Measurements from ENCODE around the gene MAPKAPK3. TPM values are rescaled to one million over a fixed set of nuclear protein-coding genes. Genes with fewer than 3 reads are reported as not detected.
A peak's percentile ranks its signal among the peaks of the same experiment; 100 is the strongest.

Gene MAPKAPK3
- total RNA-seq, 1 donor from 2014 or later: 27.4 TPM

DNA sequence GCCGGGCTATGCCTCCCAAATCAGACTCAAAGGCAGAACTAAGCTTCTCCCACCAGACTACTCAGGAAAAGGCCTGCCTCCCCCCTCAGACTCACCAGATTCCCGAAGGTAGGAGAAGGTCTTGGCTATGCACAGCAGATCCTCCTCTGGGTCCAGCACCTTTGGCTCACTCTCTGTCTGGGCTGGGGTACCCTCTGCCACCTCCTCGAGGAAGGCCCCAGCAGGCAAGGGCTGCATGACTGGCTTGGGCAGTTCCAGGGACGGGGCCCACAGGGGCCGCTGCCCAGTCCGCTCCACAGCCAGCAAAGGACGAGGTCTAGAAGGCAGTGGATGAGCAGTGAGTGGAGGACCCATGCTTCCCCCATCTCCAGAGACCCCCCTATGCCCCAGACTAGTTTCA lies 8.7 kb upstream of the MAPKAPK3 start:
- DNase-seq (ENCODE audit: low spot score): no peak

DNA sequence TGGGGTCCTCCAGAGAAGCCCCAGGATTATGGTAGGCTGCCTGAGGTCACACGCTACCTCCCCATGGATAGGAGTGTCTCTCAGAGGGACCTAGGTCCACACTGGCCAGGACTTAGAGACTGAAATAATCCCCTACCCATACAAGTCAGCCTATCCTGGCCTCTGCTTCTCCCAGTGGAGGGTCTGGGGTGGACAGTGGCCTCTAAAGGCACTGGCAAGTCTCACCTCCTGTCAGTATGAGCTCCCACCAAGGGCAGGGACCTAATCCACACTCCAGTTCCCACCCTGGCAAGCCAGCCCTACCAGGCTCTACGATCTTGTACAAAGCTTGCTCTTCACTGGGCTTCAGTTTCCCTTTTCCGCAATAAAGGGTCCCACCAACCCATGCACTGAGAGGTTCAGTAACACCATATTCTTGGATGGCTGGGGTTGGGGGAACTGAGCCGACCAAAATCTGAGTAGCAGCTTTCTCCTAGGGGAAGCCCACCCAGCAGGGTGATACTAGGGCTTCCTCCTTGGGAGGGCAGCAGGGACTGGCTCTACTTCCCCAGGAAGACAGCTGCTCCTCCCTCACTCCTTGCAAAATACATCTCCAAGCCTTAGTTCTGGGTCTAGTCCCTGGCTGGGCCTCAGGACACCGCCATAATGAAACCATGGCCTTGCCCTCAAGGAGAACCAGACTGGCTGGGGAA lies 7.7 kb upstream of the MAPKAPK3 start:
- no peak for DNase-seq (ENCODE audit: low spot score)

DNA sequence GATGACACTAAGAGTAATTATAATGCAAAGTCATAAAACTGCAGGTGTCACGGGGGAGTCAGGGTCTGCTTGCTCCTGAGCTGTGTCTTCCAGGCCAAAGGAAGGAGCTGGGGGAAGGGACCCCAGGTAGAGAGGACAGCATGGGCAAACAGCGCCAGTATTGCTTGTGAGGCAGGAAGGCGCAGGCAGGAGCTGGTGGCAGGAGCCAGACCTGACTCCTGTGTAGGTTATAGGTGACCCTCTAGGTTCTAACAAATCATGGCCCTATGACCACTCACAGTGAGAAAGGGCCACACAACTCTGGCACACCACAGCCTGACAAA lies 7.2 kb upstream of the MAPKAPK3 start:
- no peak for DNase-seq (ENCODE audit: low spot score)

DNA sequence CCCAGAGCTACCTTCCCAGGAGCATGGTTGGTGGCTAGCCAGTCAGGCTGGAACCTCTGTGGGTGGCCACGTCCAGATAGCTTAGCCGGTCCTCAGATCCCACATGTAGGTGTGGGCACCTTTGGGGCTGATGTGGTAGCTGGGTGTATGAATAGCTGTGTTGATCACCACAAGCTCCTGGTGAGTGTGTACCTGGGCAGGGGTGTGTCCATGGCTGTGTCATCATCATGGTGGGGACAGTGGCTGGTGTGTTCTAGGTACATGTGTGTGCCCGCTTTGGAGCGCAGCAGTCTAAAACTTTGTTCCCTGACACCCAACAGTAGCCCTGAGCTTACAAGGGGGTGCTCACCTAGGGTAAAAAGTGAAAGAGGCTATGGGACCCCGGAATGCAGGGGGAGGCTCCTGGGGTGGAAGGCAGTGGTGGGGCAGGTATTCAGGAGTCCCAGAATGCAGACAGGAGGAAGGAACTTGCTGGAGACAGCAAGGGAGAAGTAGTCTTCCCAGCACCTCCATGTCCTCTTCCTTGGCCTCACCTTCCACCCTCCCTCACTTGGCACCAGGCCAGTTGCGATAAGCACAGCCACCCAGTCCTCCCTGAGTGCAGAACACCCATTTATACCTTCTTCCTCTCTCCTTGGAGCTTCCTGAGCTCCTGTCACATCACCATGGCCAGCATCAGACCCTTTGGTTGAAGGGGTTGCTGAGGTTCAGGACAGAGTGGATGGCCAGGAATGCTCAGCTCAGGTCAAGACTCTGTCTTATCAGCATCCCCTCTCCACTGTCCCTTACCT lies 6.6 kb upstream of the MAPKAPK3 start:
- DNase-seq (ENCODE audit: low spot score): no peak

DNA sequence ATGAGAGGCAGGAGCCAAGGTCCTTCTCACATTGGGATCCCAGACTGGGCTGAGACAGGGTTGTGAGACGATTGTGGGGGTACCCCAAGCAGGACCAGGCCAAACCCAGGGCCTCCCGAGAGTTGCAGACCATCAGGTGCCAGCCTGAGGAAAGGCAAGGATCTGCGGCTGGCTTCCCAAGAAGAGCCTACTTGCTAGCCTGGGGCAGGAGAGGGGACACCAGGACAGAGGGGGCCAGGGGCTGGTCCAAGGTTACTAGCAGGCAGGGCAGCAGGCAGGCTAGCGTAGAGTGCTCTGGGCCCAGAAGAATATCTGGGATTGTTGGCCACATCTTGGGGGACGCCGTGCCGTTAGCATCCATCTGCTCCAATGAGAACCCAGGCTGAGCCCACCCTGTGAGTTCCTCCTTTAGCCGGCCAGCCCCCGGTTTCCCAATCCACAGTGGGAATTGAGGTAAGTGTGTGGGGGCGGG lies 5.9 kb upstream of the MAPKAPK3 start:
- DNase-seq (ENCODE audit: low spot score): no peak

DNA sequence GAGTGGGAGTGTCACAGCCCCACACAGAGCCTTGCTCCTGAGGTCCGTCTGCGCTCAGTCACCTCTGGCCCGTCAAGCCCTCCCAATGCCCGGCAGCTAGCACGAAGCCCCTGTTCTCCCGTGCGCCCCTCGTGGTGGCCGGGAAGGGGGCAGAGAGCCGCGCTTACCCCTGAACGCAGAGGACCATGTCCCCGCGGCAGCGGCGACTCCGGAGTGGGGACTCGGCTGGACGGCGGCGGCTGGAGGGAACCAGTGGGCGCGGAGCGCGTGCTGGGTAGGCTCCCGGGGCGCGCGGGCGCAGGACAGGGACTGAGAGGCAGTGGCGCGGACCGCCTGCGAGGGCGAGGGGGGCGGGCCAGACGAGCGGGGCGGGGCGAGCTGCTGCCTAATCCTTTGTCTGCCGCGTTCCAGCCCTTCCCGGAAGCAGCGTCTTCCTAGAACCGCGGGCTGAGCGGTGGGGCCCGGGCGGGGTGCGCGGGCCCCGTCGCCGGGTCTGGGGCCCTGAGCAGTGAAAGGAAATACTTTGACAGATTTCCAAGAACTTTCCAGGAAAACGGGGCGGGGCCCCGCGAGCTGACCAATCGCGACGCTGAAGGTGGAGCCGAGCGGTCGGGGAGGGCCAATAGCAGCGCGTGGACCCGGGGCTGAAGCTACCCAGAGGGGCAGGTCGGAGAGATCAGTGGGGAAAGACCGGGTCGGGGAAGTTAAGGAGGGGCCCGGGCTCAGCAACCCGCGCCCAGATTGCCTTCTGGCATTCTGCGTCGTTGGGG lies 5.3 kb upstream of the MAPKAPK3 start, which contains the start of gene CISH:
Gene CISH, minus strand, starts transcription at position 311 of the 770 bp plus-strand sequence. Its CDS starts 124 bp downstream, at position 187.
- peak; percentile 94 for DNase-seq (ENCODE audit: low spot score)

DNA sequence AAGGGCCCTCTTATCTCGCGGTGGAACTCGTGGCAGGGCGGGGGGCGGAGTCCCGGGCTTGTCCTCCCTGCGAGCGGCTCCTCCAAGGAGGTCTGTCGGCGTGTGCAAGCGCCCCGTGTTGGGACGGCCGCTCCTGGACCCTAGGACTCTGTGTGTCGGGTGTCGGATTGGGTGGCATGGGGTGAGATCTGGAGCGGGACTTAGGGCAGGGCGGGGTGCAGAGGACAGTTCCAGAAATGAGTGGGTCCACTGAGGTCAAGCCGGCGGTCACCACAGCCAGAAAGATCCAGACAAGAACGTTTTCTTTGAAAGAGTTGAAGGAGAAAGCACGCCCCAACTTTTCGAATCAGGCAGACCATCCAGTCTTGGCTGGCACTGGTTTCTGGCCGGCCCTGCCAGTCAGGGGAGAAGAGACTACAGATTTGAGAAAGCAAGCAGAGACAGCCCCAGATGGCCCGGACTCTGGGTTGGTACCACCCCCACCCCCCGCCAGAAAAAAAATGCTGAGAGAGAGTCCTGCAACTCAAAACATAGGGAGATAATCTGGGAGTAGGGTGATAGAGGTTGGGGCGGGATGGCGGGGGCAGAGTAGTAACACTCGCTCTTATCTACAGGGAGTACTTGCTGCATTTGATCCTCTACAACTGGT lies 4.6 kb upstream of the MAPKAPK3 start:
- DNase-seq (ENCODE audit: low spot score): no peak

DNA sequence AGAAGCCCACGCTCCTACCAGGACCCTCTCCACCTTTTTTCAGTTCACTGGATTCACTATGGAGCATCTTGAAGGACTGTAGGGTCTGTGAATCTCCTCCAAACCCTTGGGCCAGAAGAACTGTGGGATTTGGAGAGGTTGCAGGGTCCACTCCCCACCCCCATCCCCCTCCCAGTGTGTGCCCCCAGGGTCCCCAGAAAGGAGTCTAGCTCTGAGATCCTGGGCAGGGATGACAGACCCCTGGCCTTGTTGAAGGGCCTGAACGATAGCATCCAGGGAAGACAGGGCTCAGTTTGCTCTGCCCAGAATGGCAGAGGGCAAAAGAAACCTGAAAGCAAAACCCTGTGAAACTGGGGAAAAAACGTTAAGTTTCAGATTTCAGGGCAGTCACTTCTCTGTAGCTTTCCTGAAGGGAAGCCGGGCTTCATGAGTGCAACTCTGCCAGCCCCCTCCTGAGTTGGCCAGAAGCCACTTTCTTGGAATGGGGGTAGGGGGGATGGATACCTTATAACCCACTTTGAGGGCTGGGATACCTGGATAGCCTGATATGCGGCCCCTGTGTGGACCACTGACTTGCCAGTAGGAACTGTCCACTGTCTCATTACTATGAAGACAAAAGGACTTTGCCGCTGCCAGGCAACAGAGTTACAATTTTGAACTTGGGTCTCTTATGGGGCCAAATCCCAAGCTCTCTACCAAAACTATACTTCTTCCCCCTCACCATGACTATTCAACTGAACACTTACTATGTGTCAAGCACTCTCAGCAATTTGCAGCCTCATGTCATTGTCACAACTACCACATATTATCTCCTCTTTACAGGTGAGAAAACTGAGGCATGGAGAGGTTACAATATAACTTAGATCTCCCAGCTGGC lies 3.7 kb upstream of the MAPKAPK3 start:
- DNase-seq (ENCODE audit: low spot score): no peak

DNA sequence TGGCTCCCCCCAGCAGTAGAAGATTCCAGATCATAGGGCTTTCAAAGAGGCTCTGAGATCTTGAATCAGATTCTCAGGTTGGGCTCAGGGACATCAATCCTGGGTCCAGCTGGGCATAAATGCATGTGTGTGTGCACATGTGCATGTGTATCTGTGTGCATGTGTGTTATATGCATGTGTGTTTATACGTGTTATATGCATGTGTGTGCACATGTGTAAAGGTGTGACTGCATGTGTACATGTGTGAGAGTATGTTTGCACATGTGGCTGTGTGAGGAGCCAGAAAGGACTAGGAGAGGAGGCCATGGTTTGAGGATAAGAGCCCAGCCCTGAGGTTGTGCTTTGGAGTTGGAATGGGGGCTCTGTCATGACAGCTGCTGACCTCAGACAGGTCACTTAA lies 1.8 kb upstream of the MAPKAPK3 start:
- no peak for DNase-seq (ENCODE audit: low spot score)

DNA sequence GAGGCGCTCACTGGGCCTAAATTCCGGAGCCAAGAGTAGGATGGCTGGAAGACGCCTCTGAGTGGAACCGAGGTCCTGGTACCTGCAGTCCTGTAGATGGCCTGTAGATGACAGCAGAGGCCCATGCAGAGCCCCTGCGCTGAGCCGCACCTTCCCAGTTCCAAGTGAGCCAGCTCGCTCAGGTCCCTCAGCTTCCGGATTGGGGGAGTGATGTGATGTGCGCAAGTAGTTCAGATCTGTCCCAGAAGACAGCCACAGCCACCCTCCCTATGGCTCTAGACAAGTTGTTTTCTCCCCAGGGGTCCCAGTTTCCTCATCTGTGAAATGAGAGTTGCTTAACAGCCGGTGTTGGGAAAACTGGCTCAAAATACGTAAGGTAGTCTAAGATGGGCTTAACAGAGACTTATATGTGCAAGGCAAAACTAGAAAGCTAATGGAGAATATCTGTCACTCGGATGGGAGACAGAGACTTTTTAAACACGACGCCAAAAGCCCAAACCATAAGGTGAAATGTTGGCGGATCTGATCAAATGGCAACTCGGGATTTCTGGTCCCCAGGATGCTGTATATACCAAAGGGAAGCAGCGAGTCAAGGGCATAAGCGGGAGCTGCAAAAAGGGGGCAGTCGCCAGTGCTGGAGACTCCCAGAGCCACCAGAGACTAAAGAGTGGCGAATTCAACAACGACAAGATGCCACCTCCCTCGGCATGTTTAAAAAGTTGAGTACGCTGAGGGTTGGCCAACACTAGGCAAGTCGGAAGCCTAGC lies 765 bp upstream of the MAPKAPK3 start:
- peak; percentile 82 for DNase-seq (ENCODE audit: low spot score)

DNA sequence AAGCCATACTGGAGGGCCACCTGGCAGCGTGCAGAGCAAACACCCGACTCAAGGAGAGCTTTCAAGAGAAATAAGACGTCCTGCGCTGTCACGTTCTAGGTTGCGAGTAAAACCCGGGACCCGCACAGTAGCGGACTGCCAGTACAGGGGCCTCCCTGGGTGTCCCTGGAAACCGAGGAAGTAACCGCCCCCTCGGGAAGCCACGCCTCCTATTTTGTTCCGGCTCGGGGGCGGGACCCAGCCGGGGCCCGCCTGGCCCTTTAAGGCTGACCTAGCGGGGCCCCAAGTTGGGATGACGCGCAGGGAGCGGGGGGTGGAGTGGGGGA lies 218 bp upstream of the MAPKAPK3 start:
- peak; percentile 94 for DNase-seq (ENCODE audit: low spot score)

DNA sequence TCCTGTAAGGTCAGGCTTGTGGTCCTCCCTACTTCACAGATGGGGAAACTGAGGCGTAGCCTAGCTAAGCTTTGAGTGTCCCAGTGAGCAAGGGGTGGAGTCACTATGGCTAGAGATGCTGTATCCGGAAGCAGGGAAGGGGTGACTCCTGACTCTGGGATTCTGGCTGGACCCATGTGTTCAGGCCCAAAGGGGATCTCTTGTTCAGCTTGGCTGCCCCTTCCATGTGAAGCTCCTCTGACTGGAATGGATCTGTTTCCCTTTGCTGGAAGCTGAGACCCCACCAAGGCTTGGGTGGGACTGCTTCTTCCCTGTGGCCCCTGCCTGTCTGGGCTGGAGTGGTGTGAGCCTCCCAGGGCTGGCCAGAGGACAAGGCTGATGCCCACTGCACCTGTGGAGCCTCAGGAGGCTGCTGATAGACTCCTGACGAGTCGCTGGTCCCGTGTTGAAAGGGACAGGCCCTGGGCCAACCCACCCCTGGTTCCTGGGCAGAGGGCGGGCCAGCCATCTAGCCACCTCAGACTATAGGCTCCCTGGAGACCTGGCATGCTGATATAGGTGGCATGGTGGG lies 1.0 kb downstream of the MAPKAPK3 start:
- no peak for DNase-seq (ENCODE audit: low spot score)

DNA sequence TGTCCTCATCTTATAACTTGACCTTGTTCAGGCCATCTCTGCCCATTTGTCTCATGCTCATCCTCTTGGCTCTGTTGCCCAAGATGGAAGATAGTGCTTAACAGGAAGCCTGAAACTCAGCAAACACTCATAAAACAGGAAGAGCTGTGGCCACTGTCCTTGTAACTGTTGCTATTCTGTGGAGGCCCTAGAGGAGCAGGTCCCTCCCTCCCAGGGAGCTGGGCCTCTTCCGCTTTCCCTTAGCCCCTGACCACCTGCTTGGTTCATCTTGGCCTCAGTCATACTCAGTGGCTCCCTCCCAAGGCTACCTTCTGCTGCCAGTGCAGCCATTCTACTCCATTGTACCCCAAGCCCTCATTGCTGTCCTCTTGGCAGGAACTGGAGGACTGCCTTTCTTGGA lies 3.5 kb downstream of the MAPKAPK3 start:
- no peak for DNase-seq (ENCODE audit: low spot score)

DNA sequence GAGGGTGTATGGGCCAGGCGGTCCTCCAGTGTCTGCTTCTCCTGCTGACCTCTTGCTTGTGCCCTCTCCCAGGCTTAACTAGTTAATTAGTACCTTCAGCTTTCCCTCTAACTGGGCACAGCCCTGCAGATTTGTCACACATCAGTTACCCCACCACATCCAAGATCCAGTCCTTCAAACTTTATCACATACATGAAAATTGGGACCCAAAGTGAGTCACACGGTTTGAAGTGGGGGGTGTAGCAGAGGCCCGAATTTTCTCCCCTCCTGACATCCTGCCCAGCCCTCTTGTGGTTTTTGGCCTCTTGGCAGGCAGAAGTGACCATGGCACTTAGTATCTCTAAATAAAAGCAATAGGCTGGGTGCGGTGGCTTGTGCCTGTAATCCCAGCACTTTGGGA lies 3.9 kb downstream of the MAPKAPK3 start:
- no peak for DNase-seq (ENCODE audit: low spot score)

DNA sequence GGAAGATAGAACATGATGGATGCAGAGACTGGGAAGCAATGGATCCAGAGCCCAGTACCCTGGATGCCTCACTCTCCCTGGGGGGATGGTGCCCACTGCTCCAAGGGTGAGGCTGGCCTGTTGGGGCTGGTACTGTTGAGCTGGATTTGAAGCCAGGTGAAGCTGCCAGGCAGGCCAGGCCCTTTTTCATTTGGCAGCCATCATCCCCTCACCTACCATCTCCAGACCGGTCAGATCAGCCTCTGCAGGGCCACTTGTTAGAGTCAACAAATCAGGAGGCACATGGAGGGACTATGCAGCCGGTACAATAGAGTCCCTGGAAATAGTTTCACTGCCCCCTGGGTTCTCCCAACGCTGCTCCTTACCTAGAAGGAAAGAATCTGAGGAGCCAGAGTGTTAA lies 5.9 kb downstream of the MAPKAPK3 start:
- DNase-seq (ENCODE audit: low spot score): no peak

DNA sequence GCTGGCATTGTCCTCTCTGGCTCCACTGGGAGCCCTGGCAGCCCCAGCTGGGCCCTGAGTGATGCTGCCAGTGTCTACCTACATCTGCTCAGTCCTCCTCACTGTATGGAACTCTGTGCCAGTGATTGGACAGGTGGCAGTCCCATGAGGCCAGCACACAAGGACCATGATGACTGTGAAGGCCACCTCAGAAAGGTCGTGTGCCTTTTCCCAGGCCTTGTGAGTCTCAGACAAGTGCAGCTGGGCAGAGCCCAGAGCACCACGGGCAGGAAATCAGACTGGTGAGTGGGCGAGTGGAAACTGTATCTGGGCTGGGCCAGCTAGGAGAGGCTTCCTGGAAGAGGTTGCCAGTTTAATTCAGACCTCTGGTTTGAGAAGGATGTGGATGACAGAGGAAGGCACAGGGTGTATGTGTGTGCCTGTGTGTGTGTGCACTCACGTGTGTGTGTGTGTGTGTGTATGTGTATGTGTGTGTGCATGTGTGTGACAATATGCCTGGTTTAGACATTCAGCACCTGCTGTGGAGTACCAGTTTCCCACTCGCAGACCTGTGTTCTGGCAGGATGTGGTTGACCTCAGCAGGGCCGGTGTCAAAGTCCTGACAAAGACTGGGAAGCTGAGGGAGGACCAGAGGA lies 7.0 kb downstream of the MAPKAPK3 start:
- no peak for DNase-seq (ENCODE audit: low spot score)

DNA sequence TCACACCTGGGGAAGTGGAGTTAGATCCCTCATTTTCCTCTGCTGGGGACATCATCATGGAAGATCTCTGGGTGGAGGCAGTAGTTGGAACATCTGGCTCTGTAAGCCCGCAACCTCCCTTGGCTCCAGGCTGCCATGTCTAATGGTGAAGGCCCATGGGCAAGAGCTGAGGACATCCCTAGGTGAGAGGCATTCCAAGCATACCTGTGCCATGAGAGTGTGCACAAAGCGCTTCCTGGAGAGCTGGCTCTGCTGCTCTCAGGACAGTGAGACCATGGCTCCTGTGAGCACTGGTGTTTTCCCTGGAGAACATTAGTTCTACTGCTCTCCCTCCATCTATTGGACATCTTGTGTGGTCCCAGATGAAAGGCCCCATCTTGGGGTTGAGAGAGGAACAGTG lies 7.7 kb downstream of the MAPKAPK3 start:
- no peak for DNase-seq (ENCODE audit: low spot score)

DNA sequence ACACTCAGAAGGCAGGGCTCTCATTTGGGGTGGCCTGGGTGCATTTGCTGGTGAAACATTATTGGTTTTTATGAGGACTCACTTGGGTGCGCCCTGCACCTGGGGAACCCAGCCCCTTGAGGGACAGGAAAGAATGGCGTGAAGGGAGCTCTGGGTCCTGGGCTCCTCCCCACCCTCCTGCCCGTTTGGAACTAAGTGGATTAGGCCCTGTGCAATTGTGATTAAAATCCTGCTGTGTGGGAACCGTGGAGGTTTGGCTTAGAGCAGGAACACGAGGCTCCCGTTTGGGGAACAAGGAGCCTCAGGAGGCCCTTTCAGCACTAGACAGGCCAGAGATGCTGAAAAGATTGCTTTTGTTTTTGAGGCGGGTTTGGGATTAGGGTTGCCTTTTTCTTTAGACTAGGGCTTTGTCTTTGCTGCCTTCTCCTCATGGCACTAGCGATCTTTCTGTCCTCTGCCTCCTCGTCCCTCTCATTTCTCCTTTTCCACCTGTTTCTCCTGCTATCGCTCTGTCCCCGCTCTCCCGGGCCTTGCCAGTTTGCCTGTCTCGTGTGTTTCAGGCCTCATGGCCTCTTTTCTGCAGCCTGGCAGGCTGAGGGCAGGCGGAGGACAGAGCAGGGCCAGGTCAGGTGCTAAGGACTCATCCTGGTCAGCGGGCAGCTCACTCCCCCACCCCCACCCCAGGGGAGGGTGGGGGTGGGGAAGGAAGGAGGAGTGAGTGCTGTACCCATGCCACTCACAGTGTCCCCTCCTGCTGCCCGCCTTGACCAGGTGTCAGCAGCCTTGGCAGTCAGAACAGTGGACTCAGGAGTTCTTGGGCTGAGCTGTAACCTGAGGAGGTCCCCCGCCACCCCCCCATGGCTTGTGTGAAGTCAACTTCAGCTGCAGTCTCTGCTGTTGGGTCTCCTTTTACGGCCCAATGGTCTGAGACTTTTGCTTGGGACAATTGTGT lies 8.6 kb downstream of the MAPKAPK3 start:
- no peak for DNase-seq (ENCODE audit: low spot score)

Data from mucosa of gallbladder (tissue), 1 donor.